HG03108 (cell line): Measurements from ENCODE around the gene FEZF2.

Experiments
- ATAC-seq: cut with Tn5 transposase; IDR thresholded peaks from one replicate; pipeline ENCODE4 v1.9.1; 2021; ENCODE audit warnings: moderate library complexity; ENCODE audit not compliant: unreplicated experiment

FEZF2 gene

DNA sequence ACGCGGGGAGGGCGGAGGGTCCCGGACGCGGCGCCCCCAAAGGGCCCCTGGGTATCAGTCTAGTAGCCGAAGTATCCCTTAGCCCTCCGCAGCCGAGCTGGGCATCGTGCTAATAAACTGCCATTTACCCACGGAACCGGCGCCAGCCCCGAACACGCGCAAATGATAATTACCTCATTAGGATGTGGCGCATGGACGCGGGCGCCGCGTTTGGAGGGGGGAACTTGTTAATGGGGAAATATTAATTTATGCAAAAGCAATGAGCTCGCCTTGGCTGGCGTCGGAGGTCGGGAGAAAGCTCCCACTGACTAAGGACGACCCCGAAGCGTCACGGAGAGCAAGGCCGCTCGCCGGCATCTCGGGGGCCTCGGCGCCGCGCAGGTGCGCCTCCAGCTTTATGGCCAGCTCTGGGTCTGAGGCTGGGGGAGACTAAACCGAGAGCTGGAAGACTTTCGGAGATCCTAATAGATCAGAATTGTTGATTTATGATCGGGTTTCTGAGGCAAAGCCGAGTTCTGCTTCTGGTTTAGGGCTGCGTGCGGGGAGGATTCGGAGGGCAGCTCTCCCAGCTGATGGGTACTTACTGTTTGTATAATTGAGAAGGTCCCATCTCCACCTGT is 474 bp upstream of the FEZF2 start:
- no peak for ATAC-seq

DNA sequence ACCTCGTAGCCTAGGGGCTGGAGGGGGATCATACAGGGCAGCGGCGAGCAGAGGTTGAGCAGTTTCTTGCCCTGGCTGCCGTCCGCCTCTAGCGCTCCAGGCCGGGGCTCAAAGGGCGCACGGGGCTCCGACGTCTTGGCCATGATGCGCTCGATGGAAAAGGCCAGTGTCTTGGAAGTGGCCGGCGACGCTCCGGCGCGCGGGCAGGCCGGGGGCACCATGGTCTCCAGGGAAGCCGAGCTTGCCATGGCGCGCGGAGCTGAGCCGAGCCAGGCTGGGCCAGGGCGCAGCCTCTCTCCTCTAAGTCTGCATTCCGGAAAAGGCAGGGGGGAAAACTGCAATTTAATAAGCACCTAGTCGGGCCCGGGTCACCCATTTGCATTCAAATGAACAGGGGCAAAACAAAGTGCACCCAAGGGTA is 719 bp downstream of the FEZF2 start:
- ATAC-seq, result no peak

DNA sequence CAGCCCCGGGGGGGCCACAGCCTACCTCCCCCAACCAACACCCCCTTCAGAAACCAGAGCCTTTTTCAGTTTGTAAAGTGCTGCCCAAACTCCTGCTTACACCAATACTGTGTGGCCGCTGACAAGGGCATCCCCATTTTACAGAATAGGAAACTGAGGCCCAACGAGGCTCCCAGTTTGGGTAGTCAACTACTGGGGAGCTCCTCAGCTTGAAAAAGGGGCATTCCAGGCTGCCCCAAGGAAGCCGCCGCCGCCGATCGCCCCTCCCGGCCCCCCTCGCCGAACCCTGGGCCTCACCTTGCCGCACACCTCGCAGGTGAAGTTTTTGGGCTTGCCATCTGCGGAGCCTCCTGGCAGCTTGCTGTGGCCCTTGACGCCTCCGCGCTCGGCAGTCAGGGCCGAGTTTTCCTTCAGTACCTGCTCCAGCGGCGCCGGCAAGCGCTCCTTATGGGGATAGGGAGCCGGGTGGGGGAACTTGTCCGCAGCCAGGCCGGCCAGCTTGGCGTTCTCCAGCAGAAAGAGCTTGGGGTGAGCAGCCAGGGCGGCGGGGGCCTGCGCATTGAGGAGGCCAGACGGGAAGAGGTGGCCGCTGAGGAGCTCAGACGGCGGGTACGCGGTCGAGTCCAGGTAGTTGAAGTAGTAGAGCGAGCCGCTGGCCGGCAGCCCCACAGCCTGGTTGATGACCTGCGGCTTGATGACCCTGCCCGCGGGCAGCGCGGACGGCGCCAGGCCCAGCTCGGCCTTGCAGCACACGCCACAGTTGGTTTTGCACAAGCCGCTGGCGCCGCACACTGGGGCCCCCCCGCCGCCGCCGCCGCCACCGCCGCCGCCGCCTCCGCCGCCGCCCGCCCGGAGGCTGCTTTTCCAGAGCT is 1.4 kb downstream of the FEZF2 start:
- no peak for ATAC-seq

DNA sequence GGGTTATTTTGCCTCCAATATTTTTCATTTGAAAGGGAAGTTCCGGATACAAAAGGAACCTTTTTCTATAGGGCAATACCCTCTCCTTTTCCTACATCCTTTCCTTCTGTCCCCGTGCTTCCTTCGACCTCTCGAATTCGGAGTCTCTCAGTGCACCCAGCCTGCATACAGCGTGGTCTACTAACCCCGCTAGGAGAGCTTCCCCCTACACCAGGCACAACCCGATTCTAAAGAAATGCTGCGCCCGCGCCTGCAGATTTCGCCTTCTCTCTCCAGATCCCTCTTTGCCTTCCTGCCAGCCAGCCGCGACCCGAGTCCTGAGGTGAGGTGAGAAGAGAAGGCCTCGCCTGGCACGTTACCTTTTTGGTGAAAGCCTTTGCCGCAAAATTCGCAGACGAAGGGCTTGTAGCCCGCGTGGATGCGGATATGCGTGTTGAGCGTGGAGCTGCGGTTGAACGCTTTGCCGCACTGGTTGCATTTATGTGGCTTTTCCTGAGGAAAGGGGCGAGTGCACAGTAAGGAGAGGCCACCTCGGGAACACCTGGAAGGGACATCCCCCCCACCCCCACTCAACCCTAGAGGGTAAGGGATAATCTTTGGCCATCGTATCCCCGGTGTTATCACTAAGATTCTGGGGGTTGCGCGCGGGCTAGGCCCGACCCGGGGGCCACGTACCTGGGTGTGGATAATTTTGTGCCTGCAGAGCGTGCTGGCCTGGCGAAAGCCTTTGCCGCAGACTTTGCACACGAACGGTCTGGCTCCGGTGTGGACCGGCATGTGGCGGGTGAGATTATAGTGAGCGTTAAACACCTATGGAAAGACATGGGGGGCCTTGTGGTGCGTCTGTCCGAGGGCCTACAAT is 2.3 kb downstream of the FEZF2 start:
- ATAC-seq, result no peak

DNA sequence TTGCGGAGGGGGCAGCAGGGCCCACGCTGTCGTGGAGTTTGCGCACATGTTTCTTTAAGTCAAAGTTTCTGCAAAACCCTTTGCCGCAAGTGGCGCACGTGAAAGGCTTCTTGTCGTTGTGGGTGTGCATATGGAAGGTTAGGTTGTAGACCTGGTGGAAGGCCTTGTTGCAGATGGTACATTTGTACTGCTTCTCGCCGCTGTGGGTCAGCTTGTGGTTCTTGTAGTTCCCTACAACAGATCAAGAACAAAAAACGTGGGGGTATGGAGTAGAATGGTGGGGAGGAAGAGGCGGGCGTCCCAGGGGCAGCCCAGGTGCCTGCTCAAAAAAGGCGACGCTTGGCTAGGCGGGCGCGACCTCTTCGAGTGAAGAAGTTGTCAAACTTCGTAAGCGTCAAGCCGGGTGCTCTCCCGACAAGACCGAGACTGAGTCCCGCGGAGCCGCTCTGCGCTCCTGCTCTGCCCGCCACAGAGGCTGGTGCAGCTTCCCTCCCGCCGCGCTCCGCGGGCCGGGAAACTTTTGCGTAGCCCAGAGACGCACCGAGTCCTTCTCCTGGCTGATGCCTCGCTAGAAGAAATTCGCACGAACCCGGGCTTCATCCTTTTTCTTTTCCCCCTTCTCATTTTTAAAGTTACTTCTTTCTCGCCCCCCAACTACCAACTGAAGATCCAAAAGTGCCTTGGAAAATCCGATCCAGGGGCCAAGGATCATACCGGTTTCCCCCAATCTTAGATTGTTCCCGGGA is 3.1 kb downstream of the FEZF2 start:
- no peak for ATAC-seq

DNA sequence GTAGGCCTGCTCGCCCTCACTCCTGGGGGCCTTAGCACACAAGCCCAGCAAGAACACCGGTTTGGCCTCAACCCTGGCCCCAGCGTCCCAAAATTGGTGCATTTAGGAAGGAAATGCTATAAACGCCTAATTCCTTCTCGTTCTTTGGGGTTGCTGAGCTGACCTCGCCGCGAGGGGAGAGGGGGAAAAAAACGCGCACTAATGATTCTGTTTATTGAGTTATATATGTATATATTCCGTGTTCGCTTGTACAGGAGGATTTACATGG is 3.9 kb downstream of the FEZF2 start:
- ATAC-seq, result no peak

DNA sequence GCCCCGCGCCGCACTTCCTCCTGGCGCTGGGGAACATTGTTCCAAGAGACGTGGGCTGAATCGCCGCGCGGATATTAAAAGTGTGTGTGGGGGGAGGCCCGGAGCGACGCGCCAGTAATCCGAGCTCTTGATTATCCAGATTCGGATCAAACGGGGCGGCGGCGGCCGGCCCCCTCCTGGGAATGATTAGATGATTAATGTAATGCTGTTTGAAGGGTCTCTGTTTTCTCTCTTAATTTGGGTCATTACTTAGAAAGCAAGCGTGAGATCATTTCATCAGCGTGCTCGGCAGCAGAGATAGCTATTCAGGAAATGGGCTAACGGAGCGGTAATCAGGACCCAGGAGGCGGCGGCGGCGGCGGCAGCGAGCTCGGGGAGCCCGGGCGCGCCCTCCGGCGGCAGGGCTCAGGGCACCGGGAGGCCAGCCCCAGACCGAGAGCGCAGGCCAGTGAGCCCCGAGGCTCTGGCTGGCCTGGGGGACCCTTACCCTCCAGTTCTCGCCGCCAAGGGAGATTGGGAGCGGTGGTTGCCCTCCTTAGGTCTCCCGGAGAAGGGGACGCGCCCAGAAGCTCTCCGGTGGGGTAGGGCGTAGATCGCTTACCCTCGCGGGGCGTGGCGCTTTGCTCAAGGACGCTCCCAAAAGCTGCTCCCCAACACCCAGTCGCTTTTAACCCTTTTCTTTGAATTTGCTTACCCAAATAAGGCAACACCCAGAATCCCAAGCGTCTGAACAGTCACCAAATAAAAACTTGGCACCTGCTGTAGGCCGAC is 4.5 kb downstream of the FEZF2 start:
- ATAC-seq, result no peak

DNA sequence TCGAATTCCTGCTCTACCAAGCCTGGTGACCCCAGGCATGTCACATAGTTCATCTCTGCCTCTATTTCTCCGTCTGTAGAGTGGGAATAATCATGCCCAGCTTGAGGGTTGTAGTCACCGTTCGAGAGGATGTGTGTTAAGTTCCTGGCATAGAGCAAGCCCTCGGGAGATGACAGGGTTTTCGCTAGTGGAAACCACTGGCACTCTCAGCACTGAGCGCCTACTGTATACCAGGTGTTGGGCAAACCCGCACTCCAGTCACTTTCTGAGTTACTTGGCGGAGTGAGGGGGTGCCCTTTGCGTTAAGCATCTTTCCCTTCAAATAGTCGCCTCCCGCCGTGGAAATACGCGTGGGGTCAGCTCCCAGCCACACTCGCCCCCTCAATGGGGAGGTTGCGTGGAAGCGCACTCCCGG is 5.1 kb downstream of the FEZF2 start:
- no peak for ATAC-seq

DNA sequence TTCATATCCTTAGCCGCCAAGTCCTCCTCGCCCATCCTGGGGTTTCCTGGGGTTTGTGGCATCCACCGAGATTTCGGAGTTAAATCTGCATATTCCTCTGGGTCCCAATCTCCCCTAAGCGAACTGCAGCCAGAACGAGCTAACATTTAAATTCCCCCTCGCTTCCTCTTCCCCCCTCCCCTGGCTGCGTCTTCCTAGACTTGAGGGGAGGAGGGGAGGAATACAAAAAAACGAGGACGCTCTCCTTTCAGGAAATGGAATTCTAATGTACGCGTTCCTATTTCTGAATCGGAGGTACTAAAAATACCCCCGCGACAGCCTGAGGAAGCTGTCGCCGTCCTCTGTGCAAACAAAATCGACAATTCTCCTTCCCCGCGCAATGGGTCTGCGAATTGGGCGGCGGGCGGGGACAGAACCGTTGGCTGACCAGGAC is 5.6 kb downstream of the FEZF2 start:
- no peak for ATAC-seq

DNA sequence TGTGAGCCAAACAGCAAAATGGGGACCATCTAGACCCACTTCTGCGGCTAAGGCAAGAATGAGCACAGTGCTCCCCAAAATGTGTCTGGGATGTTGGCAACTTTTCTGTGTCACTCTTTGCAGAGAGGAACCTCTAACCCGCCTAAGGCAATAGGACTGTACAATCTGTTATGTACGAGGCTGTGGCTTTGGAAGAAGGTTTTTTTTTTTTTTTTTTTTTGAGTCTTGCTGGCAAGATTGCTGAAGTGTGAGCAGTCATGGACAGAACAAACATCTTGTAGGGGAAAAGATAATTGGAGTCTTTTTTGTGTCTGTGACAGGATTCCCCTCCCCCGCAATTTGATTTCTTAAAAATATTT is 7.2 kb downstream of the FEZF2 start:
- no peak for ATAC-seq

DNA sequence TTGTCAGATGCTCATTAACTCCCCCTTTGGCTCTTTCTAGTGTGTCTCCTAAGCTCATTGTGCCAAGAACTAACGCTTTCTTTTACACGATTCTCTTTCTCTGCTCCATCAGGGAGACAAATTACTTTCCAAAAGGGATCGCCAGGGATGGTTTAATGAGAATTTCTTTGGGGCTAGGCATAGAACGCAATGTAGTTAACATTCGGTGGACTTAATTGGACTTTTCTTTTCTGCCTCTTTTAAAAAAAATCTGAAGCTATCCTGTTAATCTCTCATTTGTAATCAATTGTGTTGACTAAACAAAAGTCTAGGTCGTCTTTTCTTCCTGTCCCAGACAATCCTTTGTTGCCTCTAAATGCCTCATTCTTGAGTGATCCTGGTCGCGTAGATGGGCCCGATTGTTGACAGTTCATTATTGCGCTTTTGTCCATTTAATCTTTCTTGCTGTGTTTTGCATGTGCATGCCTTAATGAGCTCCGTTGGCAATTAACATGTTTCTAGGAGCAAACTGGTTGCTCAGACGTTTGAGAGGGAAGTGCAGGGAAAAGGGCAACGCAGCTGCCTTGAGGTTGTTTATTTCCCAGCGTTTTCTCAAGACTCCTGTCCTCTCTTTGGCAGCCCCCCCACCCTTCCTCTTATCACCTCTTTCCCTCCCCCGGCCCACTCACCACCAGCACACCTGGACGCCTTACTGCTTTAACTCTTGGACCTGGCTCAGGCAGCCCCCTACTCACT is 7.8 kb downstream of the FEZF2 start:
- ATAC-seq, result no peak

DNA sequence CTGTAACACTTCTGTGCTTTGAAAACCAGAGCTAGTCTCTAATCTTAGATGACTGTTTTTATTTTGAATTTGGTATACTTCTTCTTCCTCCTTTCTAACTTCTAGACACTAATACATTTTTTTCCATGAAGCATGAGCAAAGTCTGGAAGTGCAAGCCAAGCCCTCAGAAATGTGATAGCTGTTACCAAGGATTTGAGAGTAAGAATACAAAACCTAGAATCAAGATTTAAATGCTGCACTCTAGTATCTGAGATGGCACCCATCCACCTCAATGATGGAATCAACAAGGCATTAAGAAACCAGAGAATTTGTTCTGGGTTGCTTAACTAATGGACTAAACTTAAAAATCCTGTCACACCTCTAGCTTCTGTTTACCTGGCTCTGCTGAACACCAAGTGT is 9.2 kb downstream of the FEZF2 start:
- no peak for ATAC-seq

DNA sequence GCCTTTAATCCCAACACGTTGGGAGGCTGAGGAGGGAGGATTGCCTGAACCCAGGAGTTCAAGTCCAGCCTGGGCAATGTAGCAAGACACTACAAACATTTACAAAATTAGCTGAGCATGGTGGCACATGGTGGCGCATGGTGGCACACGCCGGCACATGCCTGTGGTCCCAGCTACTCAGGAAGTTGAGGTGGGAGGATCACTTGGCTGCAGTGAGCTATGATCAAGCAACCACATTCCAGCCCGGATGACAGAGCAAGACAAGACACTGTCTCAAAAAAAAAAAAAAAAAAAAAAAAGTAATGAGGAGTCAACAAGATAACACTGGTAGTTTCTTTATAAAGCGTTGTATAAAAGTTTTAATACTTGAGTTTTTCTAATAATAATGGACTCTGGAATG is 10.1 kb downstream of the FEZF2 start:
- ATAC-seq, result no peak

DNA sequence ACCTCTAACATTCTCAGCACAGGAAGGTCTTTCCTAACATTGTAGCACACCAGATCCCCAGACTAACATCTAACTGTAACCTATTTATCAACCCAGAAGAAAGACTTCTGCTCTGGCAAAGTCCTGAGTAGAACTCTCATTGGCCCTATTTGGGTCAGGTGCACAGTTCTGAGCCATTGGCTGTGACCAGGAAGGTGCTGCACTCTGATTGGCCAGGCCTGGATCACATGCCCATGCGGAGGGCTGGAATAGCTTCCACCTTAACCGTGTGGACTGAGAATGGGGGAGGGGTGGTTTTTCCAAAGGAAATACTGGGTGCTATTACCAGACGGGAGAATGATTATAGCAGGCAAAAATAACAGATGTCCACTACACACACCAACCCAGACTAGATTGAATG is 11.5 kb downstream of the FEZF2 start:
- no peak for ATAC-seq

DNA sequence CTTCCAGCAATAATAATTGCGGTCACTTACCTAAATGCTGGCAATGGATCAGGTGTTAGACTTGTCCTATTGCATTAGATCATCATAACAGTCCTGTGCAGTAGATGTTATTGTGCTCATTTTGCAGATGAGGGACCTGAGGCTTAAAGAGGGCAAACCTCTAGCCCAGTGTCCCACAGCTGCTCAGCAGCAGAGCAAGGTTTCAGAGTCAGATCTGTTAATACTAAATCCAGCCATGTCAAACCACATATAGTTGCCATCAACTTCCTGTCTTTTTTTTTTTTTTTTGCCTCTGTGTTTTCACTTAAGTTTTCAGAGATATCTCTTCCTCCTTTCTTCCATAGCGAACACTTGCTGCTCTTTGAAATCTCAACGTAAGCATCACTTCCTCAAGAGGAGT is 12.1 kb downstream of the FEZF2 start:
- peak; percentile 92 for ATAC-seq

DNA sequence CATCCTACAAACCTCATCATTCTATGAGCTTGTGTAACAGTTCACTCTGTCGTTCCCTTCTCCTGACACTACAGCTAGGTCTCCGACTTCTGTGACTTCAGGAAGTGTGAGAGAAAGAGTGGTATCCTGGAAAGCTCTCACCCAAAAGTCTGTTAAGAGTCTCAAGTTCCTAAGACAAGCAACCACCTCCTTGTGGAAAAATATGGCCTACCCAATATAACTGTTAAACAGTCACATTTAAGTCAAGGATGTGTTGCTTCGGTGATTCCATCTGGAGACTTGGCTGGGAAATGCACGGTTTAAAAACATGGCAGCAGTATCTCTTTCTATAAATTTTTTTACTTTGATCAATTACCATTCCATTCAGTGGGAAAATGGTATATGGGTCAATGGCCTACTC is 13.8 kb downstream of the FEZF2 start:
- no peak for ATAC-seq

DNA sequence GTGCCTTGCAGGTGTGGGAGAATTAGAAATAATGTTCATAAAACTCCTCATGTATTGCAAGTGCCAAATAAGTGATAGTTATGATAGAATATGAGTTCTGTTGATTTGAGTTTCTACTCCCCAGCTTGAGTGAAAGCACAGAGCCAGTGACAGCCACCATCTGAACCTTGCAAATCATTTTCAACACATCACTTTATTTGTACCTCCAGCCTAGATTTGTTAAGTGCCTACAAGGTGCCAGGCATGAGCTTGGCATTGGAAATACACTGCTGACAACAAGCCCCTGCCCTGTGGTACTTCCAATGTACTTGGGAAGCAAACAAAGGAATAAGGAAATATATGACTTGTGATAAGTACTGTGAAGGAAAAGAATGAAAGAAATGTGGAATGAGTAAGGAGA is 17.0 kb downstream of the FEZF2 start:
- no peak for ATAC-seq

DNA sequence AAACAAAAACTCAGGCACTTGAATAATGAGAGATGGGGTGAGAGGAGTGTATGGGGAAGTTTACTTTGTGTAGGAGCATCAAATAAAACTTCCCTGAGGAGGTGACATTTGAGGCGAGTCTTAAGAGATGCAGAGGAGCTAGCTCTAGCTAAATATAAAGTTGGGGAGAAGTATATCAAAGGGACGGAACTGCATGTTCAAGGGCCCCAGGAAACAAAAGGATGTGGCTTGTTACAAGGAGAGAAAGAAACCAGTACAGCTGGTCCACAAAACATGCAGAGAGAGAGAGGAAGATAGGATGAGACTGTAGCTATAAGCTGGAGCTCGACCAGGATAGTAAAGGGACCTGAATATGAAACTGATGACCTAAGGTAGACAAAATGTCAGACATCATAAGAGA is 17.6 kb downstream of the FEZF2 start:
- ATAC-seq, result no peak

DNA sequence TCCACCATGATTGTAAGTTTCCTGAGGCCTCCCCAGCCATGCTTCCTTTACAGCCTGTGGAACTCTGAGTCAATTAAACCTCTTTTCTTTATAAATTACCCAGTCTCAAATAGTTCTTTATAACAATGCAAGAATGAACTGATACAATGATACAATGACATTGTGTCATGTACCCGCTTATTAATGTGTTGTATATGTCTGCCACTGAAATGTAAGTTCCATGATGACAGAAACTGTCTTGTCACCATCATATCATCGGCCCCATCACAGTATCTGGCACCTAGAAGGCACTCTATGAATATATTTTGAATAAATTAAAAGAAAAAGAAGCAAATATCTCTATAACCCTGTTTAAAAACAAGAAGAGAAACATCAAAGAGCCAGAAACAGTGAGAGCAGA is 29.6 kb downstream of the FEZF2 start:
- ATAC-seq, result no peak

DNA sequence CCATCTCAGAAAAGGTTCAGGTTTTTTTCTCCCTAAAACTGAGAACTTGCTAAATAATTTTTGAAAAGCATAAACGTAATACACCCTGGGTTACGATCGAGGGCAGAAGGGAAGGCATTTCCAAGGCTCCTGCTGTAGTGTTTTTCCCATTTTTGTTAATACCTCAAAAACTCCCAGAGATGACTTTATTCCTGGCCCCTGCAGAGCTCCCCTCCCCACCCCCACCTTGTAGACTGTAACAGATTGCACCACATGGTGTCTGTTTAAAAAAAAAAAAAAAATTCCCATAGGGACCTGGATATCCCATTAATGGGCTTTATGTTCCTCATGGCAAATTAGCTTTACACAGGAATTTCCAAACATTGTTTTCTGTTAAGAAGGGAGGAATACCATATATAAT is 38.2 kb downstream of the FEZF2 start:
- no peak for ATAC-seq
